ENCODE data around the gene CTDSP1.

CTDSP1 gene

DNA sequence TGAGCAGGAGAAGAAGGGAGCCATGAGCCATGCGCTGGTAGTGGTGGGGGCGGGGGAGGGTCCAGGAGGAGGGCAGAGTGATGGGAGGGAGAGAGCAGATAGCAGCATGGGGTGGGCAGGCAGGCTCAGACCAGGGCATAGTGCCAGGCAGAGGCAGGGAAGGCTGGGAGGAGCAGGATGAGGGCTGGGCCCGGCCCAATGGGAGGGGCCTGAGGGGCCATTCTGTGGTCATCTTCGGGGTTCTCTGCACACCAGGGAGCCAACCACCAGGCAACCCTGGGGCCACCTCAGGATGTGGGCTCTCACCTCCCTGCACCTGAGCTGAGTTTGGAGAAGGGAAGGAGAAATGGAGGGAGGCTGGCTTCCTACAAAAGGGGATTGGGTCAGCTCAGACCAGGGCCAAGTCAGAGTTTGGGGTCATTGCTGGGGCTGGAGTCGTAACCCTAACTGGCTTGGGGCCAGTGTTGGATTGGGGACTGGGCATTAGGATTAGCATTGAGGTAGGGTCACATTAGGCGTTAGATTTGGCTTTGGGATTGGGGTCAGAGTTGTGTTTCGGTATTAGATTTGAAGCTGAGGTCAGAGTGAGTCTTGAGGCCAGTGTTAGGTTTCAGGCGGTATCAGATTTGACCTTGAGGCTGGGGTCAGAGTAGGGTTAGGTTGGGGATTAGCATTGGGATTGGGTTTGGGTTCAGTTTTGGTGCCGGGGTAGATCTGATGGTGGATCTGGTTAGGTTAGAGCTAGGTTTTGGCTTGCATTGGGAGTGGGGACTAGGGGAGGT, 30.4 kb downstream of the CTDSP1 start:
- DNase-seq (ENCODE audit: low read depth), result no peak
- no peak overlapping the region for H3K4me3 ChIP-seq (ENCODE audit: control insufficient read depth, low read depth, low read length)
- TF ChIP-seq, protein P1, sequence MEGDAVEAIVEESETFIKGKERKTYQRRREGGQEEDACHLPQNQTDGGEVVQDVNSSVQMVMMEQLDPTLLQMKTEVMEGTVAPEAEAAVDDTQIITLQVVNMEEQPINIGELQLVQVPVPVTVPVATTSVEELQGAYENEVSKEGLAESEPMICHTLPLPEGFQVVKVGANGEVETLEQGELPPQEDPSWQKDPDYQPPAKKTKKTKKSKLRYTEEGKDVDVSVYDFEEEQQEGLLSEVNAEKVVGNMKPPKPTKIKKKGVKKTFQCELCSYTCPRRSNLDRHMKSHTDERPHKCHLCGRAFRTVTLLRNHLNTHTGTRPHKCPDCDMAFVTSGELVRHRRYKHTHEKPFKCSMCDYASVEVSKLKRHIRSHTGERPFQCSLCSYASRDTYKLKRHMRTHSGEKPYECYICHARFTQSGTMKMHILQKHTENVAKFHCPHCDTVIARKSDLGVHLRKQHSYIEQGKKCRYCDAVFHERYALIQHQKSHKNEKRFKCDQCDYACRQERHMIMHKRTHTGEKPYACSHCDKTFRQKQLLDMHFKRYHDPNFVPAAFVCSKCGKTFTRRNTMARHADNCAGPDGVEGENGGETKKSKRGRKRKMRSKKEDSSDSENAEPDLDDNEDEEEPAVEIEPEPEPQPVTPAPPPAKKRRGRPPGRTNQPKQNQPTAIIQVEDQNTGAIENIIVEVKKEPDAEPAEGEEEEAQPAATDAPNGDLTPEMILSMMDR (conservative IDR thresholded peaks at IDR 0.05; ENCODE audit: control insufficient read depth, insufficient read depth, low read depth, low read length), result no peak

- H3K4me3 ChIP-seq (ENCODE audit: control insufficient read depth, low read depth, low read length), result no peak overlapping the region
- no peak for DNase-seq (ENCODE audit: low read depth)
- TF ChIP-seq, protein P1 (conservative IDR thresholded peaks at IDR 0.05; ENCODE audit: control insufficient read depth, insufficient read depth, low read depth, low read length), result no peak
Observed at GRCh38 chr2:218430721-218431120, 31.1 kb downstream of the CTDSP1 start.

DNA sequence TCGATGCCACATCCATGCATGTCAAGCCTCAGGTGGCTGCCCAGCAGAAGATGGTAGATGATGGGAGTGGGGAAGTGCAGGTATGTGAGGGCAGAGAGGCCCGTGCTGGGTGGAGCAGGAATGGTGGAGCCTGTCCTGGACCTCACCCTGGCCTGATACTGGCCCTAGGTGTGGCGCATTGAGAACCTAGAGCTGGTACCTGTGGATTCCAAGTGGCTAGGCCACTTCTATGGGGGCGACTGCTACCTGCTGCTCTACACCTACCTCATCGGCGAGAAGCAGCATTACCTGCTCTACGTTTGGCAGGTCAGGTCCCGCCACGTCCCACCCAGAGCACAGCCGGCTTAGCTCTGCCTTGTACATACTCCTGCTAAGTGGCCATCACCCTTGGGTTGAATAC, 32.2 kb downstream of the CTDSP1 start:
- H3K4me3 ChIP-seq (ENCODE audit: control insufficient read depth, low read depth, low read length), result no peak overlapping the region
- DNase-seq (ENCODE audit: low read depth), result no peak
- TF ChIP-seq, protein P1 (conservative IDR thresholded peaks at IDR 0.05; ENCODE audit: control insufficient read depth, insufficient read depth, low read depth, low read length), result no peak

DNA sequence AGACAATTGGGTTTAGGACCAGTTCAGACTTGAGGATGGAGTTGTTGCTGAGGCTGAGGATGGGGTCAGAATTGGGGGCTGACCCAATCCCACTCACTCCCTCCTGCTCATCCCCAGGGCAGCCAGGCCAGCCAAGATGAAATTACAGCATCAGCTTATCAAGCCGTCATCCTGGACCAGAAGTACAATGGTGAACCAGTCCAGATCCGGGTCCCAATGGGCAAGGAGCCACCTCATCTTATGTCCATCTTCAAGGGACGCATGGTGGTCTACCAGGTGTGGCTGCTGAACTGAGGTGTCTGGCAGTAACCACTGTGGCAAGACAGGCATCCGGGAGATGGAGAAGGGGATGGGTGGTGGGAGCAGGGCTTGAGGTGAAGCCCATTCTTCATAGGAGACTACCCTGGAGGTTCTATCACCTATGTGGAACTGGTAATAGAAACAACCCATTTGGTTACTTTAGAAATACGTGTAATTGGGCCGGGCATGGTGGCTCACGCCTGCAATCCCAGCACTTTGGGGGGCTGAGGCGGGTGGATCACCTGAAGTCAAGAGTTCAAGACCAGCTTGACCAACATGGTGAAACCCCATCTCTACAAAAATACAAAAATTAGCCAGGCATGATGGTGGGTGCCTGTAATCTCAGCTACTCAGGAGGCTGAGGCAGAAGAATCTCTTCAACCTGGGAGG, 33.2 kb downstream of the CTDSP1 start:
- H3K4me3 ChIP-seq (ENCODE audit: control insufficient read depth, low read depth, low read length), result no peak overlapping the region
- TF ChIP-seq, protein P1 (conservative IDR thresholded peaks at IDR 0.05; ENCODE audit: control insufficient read depth, insufficient read depth, low read depth, low read length), result no peak
- DNase-seq (ENCODE audit: low read depth), result no peak

- H3K4me3 ChIP-seq (ENCODE audit: control insufficient read depth, low read depth, low read length), result no peak overlapping the region
- TF ChIP-seq, protein P1 (conservative IDR thresholded peaks at IDR 0.05; ENCODE audit: control insufficient read depth, insufficient read depth, low read depth, low read length), result no peak
- no peak for DNase-seq (ENCODE audit: low read depth)
Observed at GRCh38 chr2:218434456-218434855, 34.8 kb downstream of the CTDSP1 start.

DNA sequence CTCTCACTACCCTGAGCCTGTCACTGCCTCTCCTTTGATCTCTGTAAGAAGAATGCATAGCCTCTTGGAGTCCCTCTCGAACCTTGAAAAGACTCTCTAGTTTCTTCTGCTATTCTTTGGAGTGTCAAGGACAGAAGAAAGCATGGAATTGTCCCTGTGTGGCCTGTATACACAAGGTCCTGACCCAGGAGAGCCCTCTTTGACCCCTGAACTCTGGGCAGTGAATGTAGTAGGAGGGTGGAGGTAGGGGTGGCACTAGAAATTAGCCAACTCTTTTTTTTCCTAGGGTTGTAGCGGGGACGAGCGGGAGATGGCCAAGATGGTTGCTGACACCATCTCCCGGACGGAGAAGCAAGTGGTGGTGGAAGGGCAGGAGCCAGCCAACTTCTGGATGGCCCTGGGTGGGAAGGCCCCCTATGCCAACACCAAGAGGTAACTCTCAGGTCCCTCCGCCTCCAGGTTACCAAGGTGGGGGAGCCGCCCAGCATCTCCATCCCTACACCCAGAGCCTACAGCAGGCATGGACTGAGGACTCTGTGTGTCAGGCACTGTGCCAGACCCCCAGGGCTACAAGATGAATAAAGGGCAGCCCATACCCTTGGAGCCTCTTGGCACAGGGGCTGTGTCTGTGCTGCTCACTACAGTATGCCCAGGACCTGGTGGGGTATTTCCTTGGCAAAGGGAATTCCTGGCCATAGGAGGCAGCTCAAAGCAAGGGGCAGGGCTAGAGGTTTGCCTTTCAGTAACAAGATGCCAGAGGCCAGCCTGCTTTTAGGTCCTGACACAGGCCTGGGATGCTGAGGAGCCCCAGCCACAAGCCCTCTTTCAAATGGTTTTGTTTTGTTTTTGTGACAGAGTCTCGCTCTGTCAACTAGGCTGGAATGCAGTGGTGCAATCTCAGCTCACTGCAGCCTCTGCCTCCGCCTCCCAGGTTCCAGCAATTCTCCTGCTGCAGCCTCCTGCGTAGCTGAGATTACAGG, 35.6 kb downstream of the CTDSP1 start:
- TF ChIP-seq, protein P1 (conservative IDR thresholded peaks at IDR 0.05; ENCODE audit: control insufficient read depth, insufficient read depth, low read depth, low read length), result no peak
- DNase-seq (ENCODE audit: low read depth), result no peak
- no peak overlapping the region for H3K4me3 ChIP-seq (ENCODE audit: control insufficient read depth, low read depth, low read length)
